K562 (cell line): ENCODE results near the gene SCYL1.

Experiments used
- CC2D1A ChIP-seq: fragments of 450-650 bp; IDR thresholded peaks from 2 replicates; pipeline ENCODE4 v1.6.1; 2017; ENCODE audit warnings: mild to moderate bottlenecking
- EZH2 ChIP-seq: IDR thresholded peaks from 2 replicates; pipeline ENCODE4 v1.6.1; 2012; ENCODE audit warnings: low read depth, mild to moderate bottlenecking, inconsistent platforms, low read length, borderline replicate concordance
- FOXA3 ChIP-seq, 2 experiments: fragments of 450-650 bp in 1 of 2; sonication (generic) in 1 of 2; formaldehyde crosslinking; IDR thresholded peaks in 1 of 2; conservative IDR thresholded peaks in 1 of 2; 2 replicates each; pipeline versions ENCODE4 v1.4.0 to v1.8.0; 2020 to 2022; ENCODE audit warnings: mild to moderate bottlenecking in 2 of 2, missing genetic modification reagents in 1 of 2
- TCF7 ChIP-seq: sonication (generic); IDR thresholded peaks from 2 replicates; pipeline ENCODE4 v1.6.1; 2016; ENCODE audit warnings: antibody characterized with exemption, borderline replicate concordance
- TF ChIP-seq, protein P1 (sequence below): fragments of 250-450 bp; sonication (Bioruptor Pico); IDR thresholded peaks from 2 replicates; pipeline ENCODE4 v1.5.0; 2020; ENCODE audit warnings: mild to moderate bottlenecking, borderline replicate concordance

DNA sequence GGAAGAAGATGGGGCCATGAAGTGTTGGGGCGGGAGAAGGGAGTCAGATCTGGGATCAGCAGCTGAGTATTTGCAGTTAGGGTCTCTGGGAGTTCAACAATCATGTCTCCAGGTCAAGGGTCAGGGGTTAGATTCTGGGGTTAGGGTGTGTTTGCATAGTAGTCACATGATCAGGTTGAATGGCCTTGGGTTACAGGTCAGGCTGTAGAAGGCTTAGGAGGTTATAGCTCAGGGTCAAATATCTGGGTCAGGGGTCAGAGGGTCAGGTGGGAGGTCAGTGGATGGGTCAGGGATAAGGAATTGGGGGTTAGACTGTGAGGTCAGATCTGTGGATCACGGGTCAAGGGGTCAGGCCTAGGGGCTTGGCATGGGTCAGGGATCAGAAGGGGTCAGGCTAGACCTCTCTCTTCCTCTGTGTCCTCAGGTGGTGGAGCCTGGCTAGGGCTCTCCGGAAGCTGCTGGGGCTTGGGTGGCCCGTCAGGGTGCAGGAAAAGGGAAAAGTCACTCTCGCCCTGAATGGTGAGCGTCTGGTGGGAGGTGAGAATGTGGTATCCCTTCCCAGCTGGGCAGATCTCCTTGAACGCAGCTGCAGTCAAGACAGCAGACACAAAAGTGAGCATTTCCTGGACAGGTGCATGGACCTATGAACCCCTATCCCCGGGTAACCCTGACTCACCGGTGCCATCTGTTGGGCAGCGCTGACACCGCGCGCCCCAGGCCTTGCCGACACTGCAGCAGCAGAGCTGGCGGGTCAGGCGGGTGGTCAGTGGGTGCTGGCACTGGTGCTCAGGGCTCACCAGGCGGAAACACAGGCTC is 26.9 kb downstream of the SCYL1 start:
- no peak for TF ChIP-seq TCF7
- no peak for TF ChIP-seq CC2D1A
- no peak for TF ChIP-seq EZH2
- peak; percentile 58 to 90; a peak in 3 of 4 replicates for TF ChIP-seq FOXA3 (CRISPR knock-in tag; conservative IDR thresholded peaks at IDR 0.05 in 1 of 2, IDR thresholded peaks at IDR 0.05 in 1 of 2)
- TF ChIP-seq, protein P1, sequence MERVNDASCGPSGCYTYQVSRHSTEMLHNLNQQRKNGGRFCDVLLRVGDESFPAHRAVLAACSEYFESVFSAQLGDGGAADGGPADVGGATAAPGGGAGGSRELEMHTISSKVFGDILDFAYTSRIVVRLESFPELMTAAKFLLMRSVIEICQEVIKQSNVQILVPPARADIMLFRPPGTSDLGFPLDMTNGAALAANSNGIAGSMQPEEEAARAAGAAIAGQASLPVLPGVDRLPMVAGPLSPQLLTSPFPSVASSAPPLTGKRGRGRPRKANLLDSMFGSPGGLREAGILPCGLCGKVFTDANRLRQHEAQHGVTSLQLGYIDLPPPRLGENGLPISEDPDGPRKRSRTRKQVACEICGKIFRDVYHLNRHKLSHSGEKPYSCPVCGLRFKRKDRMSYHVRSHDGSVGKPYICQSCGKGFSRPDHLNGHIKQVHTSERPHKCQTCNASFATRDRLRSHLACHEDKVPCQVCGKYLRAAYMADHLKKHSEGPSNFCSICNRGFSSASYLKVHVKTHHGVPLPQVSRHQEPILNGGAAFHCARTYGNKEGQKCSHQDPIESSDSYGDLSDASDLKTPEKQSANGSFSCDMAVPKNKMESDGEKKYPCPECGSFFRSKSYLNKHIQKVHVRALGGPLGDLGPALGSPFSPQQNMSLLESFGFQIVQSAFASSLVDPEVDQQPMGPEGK (CRISPR knock-in tag), result no peak
